ENCODE data around the gene TSPAN18.
A peak's percentile ranks its signal among the peaks of the same experiment; 100 is the strongest.

Gene TSPAN18

DNA sequence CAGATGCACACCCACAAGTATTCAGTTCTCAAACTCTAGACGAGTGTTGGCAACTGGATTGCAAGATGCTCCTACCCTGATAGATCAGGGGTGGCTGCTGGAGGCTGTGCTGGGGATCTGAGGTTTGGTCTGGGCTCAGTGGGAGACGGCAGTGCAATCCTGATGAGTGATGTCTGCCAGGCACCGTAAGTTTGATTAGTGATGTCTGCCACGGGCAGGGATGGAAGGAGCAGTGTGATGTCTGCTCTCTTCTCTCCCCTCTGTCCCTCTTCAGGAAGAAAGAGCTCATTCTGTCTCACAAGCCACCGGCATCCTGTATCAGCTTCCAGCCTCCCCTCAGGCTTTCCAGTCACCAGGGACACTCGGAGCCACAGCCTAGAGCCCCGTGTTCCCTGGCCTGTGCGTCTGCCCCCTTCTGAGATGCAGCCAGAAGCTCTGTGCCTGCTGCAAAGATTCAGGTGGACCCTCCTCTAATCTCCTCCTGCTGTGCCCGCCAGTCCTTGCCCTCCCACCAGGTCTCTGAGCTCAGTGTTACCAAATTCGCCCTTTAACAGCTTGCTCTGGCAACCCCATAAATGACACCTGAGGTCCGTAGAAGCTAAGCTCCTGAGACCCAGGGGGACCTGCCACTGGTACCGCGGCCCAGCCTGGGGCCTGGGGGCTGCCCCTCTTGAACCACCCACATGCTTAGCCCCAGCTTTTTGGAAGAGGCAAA lies 204.0 kb downstream of the TSPAN18 start:
- Histone ChIP-seq H3K27ac (replicated peaks; ENCODE audit: low read length) (no peak overlapping the region), H3K36me3 (replicated peaks in 1 of 2; ENCODE audit: control insufficient read depth in 2 of 2, insufficient read depth in 2 of 2, low read length in 2 of 2) (peaks cover 25 to 30% of the 10 kb centered on the region in 2 donors), H2BK5ac (ENCODE audit: low read length) (no peak overlapping the region), H2AFZ (ENCODE audit: low read length) (no peak overlapping the region), H3K4me2 (ENCODE audit: insufficient read depth, low read length, poor library complexity, severe bottlenecking) (no peak overlapping the region), H3K4me3 (ENCODE audit: low read length in 2 of 2) (no peak overlapping the region), H3K4ac (ENCODE audit: low read length) (no peak overlapping the region), H2BK15ac (ENCODE audit: low read length) (no peak overlapping the region), H3K18ac (ENCODE audit: low read length) (no peak overlapping the region), H3K14ac (ENCODE audit: low read length) (no peak overlapping the region), H3K23ac (ENCODE audit: low read depth, low read length, poor library complexity) (no peak overlapping the region), H4K8ac (ENCODE audit: low read depth, low read length) (no peak overlapping the region), H2BK12ac (ENCODE audit: low read length) (no peak overlapping the region), H3K9ac (ENCODE audit: low read depth, low read length, poor library complexity) (no peak overlapping the region), H2AK5ac (ENCODE audit: low read depth, low read length) (no peak overlapping the region), H3K4me1 (ENCODE audit: control insufficient read depth in 2 of 2, insufficient read depth in 1 of 2, low read depth in 1 of 2, low read length in 2 of 2) (peaks cover 0 to 18% of the 10 kb centered on the region in 2 donors), H3K79me1 (ENCODE audit: low read depth, low read length) (peaks cover 2% of the 10 kb centered on the region), H2BK120ac (ENCODE audit: low read depth, low read length) (no peak overlapping the region), H3K9me3 (replicated peaks in 1 of 2; ENCODE audit: control insufficient read depth in 2 of 2, insufficient read depth in 1 of 2, low read depth in 1 of 2, low read length in 2 of 2) (peaks cover 0 to 2% of the 10 kb centered on the region in 2 donors), H4K91ac (ENCODE audit: low read depth, low read length, poor library complexity) (no peak overlapping the region), H3K27me3 (ENCODE audit: control insufficient read depth in 3 of 3, insufficient read depth in 3 of 3, low read depth in 1 of 3, low read length in 3 of 3) (no peaks in the 10 kb centered on the region)
- no peak for DNase-seq (ENCODE audit: low spot score)
- WGBS, 2 donors (ENCODE audit: extremely low coverage in 2 of 2, insufficient read length in 2 of 2, insufficient replicate concordance in 1 of 2) = no CpG with 5 or more reads among the region's 13 CpGs

DNA sequence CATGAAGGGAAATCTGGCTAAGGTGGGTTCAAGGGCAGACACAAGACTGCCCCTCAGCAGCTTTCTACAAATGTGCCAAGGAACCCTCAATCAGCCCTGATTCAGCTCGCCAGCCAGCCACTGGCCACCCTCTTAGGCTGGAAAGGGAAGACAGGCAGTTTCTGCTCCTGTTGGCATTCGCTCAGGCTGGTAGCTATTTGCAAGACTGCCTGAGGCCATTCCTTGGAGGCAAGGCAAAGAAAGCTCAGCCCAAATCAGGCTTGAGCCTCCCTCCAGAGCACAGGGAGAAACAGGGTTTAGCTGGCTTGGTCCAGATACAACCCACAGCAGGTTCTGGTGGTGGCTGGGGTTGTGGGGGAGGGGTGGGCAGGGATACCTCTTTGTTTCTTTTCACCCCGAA lies 204.7 kb downstream of the TSPAN18 start:
- WGBS, 2 donors (ENCODE audit: extremely low coverage in 2 of 2, insufficient read length in 2 of 2, insufficient replicate concordance in 1 of 2) = no CpG with 5 or more reads among the region's 3 CpGs
- H2BK15ac ChIP-seq (ENCODE audit: low read length) = no peak overlapping the region
- H4K8ac ChIP-seq (ENCODE audit: low read depth, low read length) = no peak overlapping the region
- no peaks in the 10 kb centered on the region for H3K27me3 ChIP-seq (ENCODE audit: control insufficient read depth in 3 of 3, insufficient read depth in 3 of 3, low read depth in 1 of 3, low read length in 3 of 3)
- no peak overlapping the region for H2BK12ac ChIP-seq (ENCODE audit: low read length)
- H3K14ac ChIP-seq (ENCODE audit: low read length) = no peak overlapping the region
- H3K9ac ChIP-seq (ENCODE audit: low read depth, low read length, poor library complexity) = no peak overlapping the region
- no peak overlapping the region for H2BK5ac ChIP-seq (ENCODE audit: low read length)
- no peak overlapping the region for H4K91ac ChIP-seq (ENCODE audit: low read depth, low read length, poor library complexity)
- H3K23ac ChIP-seq (ENCODE audit: low read depth, low read length, poor library complexity) = no peak overlapping the region
- peaks cover 2% of the 10 kb centered on the region for H3K79me1 ChIP-seq (ENCODE audit: low read depth, low read length)
- H3K9me3 ChIP-seq (replicated peaks in 1 of 2; ENCODE audit: control insufficient read depth in 2 of 2, insufficient read depth in 1 of 2, low read depth in 1 of 2, low read length in 2 of 2) = peaks cover 0 to 2% of the 10 kb centered on the region in 2 donors
- no peak overlapping the region for H3K4ac ChIP-seq (ENCODE audit: low read length)
- H2AFZ ChIP-seq (ENCODE audit: low read length) = no peak overlapping the region
- peaks cover 25 to 30% of the 10 kb centered on the region in 2 donors for H3K36me3 ChIP-seq (replicated peaks in 1 of 2; ENCODE audit: control insufficient read depth in 2 of 2, insufficient read depth in 2 of 2, low read length in 2 of 2)
- no peak for DNase-seq (ENCODE audit: low spot score)
- H3K27ac ChIP-seq (replicated peaks; ENCODE audit: low read length) = peak overlapping the region; percentile 35
- H3K4me2 ChIP-seq (ENCODE audit: insufficient read depth, low read length, poor library complexity, severe bottlenecking) = no peak overlapping the region
- H3K4me3 ChIP-seq (ENCODE audit: low read length in 2 of 2) = no peak overlapping the region
- H3K18ac ChIP-seq (ENCODE audit: low read length) = peak overlapping the region; percentile 11
- H3K4me1 ChIP-seq (ENCODE audit: control insufficient read depth in 2 of 2, insufficient read depth in 1 of 2, low read depth in 1 of 2, low read length in 2 of 2) = peaks cover 0 to 18% of the 10 kb centered on the region in 2 donors
- H2BK120ac ChIP-seq (ENCODE audit: low read depth, low read length) = no peak overlapping the region
- H2AK5ac ChIP-seq (ENCODE audit: low read depth, low read length) = no peak overlapping the region

DNA sequence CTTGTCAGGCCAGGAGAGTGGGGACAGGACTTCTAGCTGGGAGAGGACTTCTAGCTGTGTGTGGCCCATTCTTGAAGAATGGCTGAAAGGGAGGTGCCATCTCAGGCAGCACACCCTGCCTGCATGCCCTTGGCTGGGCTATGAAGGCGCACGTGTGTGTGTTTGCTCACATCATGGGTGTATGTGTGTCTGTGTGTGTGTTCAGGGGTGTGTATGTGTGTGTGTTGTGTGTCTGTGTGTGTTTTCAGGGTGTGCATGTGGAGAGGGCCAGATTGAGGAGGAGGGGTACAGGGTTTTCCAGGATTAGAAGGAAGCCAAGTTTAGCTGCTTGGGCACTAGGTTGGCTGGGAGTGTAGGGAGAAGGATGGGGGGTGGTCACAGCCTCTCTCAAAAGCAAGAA lies 207.3 kb downstream of the TSPAN18 start:
- no peak for DNase-seq (ENCODE audit: low spot score)
- H4K8ac ChIP-seq (ENCODE audit: low read depth, low read length) = no peak overlapping the region
- H3K79me1 ChIP-seq (ENCODE audit: low read depth, low read length) = peaks cover 8% of the 10 kb centered on the region
- no peak overlapping the region for H3K27ac ChIP-seq (replicated peaks; ENCODE audit: low read length)
- H3K36me3 ChIP-seq (replicated peaks in 1 of 2; ENCODE audit: control insufficient read depth in 2 of 2, insufficient read depth in 2 of 2, low read length in 2 of 2) = peaks cover 18 to 23% of the 10 kb centered on the region in 2 donors
- H3K23ac ChIP-seq (ENCODE audit: low read depth, low read length, poor library complexity) = peak overlapping the region; percentile 9
- H2BK15ac ChIP-seq (ENCODE audit: low read length) = no peak overlapping the region
- H2BK120ac ChIP-seq (ENCODE audit: low read depth, low read length) = no peak overlapping the region
- H2AK5ac ChIP-seq (ENCODE audit: low read depth, low read length) = peak overlapping the region; percentile 11
- WGBS, 2 donors (ENCODE audit: extremely low coverage in 2 of 2, insufficient read length in 2 of 2, insufficient replicate concordance in 1 of 2) = no CpG with 5 or more reads among the region's 2 CpGs
- no peak overlapping the region for H2BK5ac ChIP-seq (ENCODE audit: low read length)
- H3K4me1 ChIP-seq (ENCODE audit: control insufficient read depth in 2 of 2, insufficient read depth in 1 of 2, low read depth in 1 of 2, low read length in 2 of 2) = peaks cover 0 to 10% of the 10 kb centered on the region in 2 donors
- peaks cover 0 to 2% of the 10 kb centered on the region in 2 donors for H3K9me3 ChIP-seq (replicated peaks in 1 of 2; ENCODE audit: control insufficient read depth in 2 of 2, insufficient read depth in 1 of 2, low read depth in 1 of 2, low read length in 2 of 2)
- H3K14ac ChIP-seq (ENCODE audit: low read length) = peak overlapping the region; percentile 33
- no peak overlapping the region for H3K4me2 ChIP-seq (ENCODE audit: insufficient read depth, low read length, poor library complexity, severe bottlenecking)
- no peaks in the 10 kb centered on the region for H3K27me3 ChIP-seq (ENCODE audit: control insufficient read depth in 3 of 3, insufficient read depth in 3 of 3, low read depth in 1 of 3, low read length in 3 of 3)
- H3K18ac ChIP-seq (ENCODE audit: low read length) = peak overlapping the region; percentile 21
- H3K9ac ChIP-seq (ENCODE audit: low read depth, low read length, poor library complexity) = no peak overlapping the region
- H3K4ac ChIP-seq (ENCODE audit: low read length) = no peak overlapping the region
- no peak overlapping the region for H2AFZ ChIP-seq (ENCODE audit: low read length)
- H3K4me3 ChIP-seq (ENCODE audit: low read length in 2 of 2) = peak overlapping the region in 1 of 2 donors; percentile 23
- H4K91ac ChIP-seq (ENCODE audit: low read depth, low read length, poor library complexity) = peak overlapping the region; percentile 62
- no peak overlapping the region for H2BK12ac ChIP-seq (ENCODE audit: low read length)

DNA sequence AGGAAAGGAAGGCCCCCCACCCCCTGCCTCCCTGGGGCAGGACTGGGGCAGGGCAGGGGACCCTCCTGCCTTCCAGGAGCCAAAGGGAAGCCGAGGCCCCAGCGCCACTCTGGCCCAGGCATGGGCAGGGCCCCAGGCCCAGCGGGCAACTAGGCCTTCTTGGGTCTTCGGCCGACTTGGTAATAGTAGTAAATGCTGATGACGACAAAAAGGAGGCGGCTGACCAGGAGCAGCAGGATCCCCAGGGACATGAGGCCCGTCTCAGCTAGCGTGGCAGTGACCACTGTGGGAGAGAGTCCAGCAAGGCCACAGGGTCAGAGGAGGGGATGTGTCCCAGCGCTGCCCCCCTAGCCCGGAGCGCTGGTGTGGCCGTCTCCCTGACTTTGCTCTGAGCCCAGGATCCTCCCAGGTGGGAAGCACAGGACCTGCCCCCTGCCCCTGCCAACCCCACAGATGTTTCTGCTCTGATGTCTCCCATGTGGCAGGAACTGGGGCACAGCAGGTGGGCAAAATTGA lies 208.0 kb downstream of the TSPAN18 start:
- Histone ChIP-seq H2BK15ac (ENCODE audit: low read length) (no peak overlapping the region), H3K14ac (ENCODE audit: low read length) (no peak overlapping the region), H4K8ac (ENCODE audit: low read depth, low read length) (no peak overlapping the region), H2BK12ac (ENCODE audit: low read length) (no peak overlapping the region), H3K9ac (ENCODE audit: low read depth, low read length, poor library complexity) (no peak overlapping the region), H3K4me1 (ENCODE audit: control insufficient read depth in 2 of 2, insufficient read depth in 1 of 2, low read depth in 1 of 2, low read length in 2 of 2) (peaks cover 0 to 6% of the 10 kb centered on the region in 2 donors), H3K4me2 (ENCODE audit: insufficient read depth, low read length, poor library complexity, severe bottlenecking) (no peak overlapping the region), H3K27ac (replicated peaks; ENCODE audit: low read length) (no peak overlapping the region), H2BK120ac (ENCODE audit: low read depth, low read length) (no peak overlapping the region), H2AFZ (ENCODE audit: low read length) (no peak overlapping the region), H3K4me3 (ENCODE audit: low read length in 2 of 2) (no peak overlapping the region), H2BK5ac (ENCODE audit: low read length) (no peak overlapping the region), H3K27me3 (ENCODE audit: control insufficient read depth in 3 of 3, insufficient read depth in 3 of 3, low read depth in 1 of 3, low read length in 3 of 3) (no peaks in the 10 kb centered on the region), H4K91ac (ENCODE audit: low read depth, low read length, poor library complexity) (no peak overlapping the region), H3K18ac (ENCODE audit: low read length) (no peak overlapping the region), H3K9me3 (replicated peaks in 1 of 2; ENCODE audit: control insufficient read depth in 2 of 2, insufficient read depth in 1 of 2, low read depth in 1 of 2, low read length in 2 of 2) (peaks cover 0 to 2% of the 10 kb centered on the region in 2 donors), H3K23ac (ENCODE audit: low read depth, low read length, poor library complexity) (no peak overlapping the region), H3K79me1 (ENCODE audit: low read depth, low read length) (peaks cover 8% of the 10 kb centered on the region), H3K4ac (ENCODE audit: low read length) (no peak overlapping the region), H2AK5ac (ENCODE audit: low read depth, low read length) (no peak overlapping the region), H3K36me3 (replicated peaks in 1 of 2; ENCODE audit: control insufficient read depth in 2 of 2, insufficient read depth in 2 of 2, low read length in 2 of 2) (peaks cover 13 to 19% of the 10 kb centered on the region in 2 donors)
- no peak for DNase-seq (ENCODE audit: low spot score)
- WGBS, 2 donors (ENCODE audit: extremely low coverage in 2 of 2, insufficient read length in 2 of 2, insufficient replicate concordance in 1 of 2) = no CpG with 5 or more reads among the region's 13 CpGs
